IgD-negative memory B cell (primary cell): ENCODE measurements around the gene TMEM117. TPM values are rescaled to one million over a fixed set of nuclear protein-coding genes. Genes with fewer than 3 reads are reported as not detected.

Source experiments
- H3K27ac Mint-ChIP-seq, 3 donors: one replicate each; pipeline ENCODE4 v1.8.0; 2020 to 2022; ENCODE audit warnings: mild to moderate bottlenecking in 3 of 3, mixed read lengths in 3 of 3, moderate library complexity in 1 of 3
- H3K27me3 Mint-ChIP-seq: one replicate; pipeline ENCODE4 v1.8.0; 2021; ENCODE audit warnings: mixed read lengths
- H3K36me3 Mint-ChIP-seq: one replicate; pipeline ENCODE4 v1.8.0; 2020; ENCODE audit warnings: mild to moderate bottlenecking, mixed read lengths
- H3K4me1 Mint-ChIP-seq, 3 donors: one replicate each; pipeline ENCODE4 v1.8.0; 2020 to 2022; ENCODE audit warnings: mixed read lengths in 3 of 3, mild to moderate bottlenecking in 1 of 3
- H3K4me3 Mint-ChIP-seq, 4 donors: one replicate each; pipeline ENCODE4 v1.8.0; 2020 to 2022; ENCODE audit warnings: mild to moderate bottlenecking in 4 of 4, mixed read lengths in 4 of 4, moderate library complexity in 3 of 4
- H3K9me3 Mint-ChIP-seq, 3 donors: one replicate each; pipeline ENCODE4 v1.8.0; 2020 to 2021; ENCODE audit warnings: mixed read lengths in 3 of 3, mild to moderate bottlenecking in 1 of 3
- polyA plus RNA-seq: library from polyadenylated mRNA; unstranded; fragments of 300-500 nt; fragmentation: Illumina TruSeq; gene quantifications from one replicate; pipeline ENCODE4 v1.2.3, GENCODE V29; 2021

TMEM117 gene
- 4.4 TPM for polyA plus RNA-seq

- Mint-ChIP-seq H3K27me3 (no peaks in the 10 kb centered on the region), H3K27ac (peak within 1 kb of the TSS; percentile 83 to 94 (median 91)), H3K4me1 (peaks cover 6 to 15% (median 13%) of the 10 kb centered on the region in 3 donors), H3K4me3 (peak within 1 kb of the TSS; percentile 89 to 94 (median 94)), H3K36me3 (no peaks in the 10 kb centered on the region), H3K9me3 (no peaks in the 10 kb centered on the region)
Measured at GRCh38 chr12:43835656-43836474, at the start of gene TMEM117. TMEM117 (plus strand) TSS chr12:43836081.

DNA sequence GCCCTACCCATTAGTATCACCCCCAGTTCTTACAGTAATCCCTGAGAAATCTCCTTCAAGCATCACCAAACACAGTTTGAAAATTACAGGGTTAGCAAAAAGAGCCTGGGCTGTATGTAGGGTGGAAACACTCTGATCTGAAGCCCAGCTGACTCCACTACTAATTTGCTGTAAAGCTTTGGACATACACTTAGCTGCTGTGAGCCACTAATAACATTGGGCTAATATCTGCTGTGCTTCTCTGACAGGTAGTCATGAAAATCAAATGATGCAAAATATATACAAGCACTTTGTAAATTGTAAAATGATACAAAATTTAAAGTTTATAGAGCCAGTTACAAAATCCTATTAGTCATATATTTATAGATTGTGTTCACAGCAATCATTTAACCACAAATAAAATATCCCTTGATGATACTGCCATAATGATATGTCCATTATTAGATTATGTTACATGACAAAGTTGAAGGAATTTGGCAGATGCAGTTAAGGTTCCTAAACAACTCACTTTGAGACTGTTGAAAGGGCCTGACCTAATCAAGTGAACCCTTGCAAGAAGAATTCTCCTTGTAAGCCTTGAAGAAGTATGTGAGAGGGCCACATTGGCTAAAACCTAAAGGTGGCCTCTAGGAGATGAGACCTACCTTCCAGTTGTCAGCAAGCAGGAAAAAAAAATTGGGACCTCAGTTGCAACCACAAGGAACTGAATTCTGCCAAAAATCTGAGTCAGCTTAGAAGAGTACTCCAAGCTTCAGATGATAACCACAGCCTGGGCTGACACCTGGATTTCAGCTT, 48.8 kb upstream of the TMEM117 start:
- Mint-ChIP-seq H3K4me3 (no peak overlapping the region), H3K9me3 (peaks cover 0 to 1% (median 0%) of the 10 kb centered on the region in 3 donors), H3K27me3 (no peaks in the 10 kb centered on the region), H3K27ac (peak overlapping the region in 1 of 3 donors; percentile 13), H3K4me1 (peaks cover 0 to 2% (median 0%) of the 10 kb centered on the region in 3 donors), H3K36me3 (peaks cover 4% of the 10 kb centered on the region)

GRCh38 chr12:43789941-43790340, 45.9 kb upstream of the TMEM117 start:
- H3K4me1 Mint-ChIP-seq: peaks cover 0 to 2% (median 0%) of the 10 kb centered on the region in 3 donors
- peak overlapping the region in 1 of 3 donors; percentile 24 for H3K27ac Mint-ChIP-seq
- H3K36me3 Mint-ChIP-seq: peaks cover 5% of the 10 kb centered on the region
- H3K4me3 Mint-ChIP-seq: no peak overlapping the region
- H3K9me3 Mint-ChIP-seq: peaks cover 0 to 1% (median 0%) of the 10 kb centered on the region in 3 donors
- no peaks in the 10 kb centered on the region for H3K27me3 Mint-ChIP-seq

DNA sequence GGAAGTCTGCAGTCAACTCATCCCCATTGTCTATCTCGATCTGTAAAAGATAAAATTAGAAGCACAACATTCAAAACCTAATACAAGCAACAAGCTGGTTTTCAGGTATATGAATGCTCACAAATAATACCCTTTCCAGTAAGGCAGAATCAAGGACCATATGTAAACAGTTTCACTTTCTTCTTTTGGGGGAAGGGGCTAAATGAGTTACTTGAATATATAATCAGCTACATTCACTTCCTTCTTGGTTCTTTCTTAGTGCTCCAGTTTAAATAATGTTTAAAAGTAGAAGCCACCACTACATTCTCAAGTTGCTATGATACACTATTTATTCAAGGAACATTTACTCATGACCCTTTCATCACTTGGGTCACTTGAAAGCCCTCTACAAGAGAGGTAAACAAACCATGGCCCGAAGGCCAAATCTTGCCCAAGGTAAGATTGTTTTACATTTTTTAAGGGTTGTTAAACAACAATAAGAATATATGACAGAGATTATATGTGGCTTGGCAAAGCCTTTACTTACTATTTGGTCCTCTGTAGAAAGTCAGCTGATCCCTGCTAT, 40.1 kb upstream of the TMEM117 start:
- peaks cover 0 to 11% (median 3%) of the 10 kb centered on the region in 3 donors for H3K4me1 Mint-ChIP-seq
- peaks cover 0 to 1% (median 0%) of the 10 kb centered on the region in 3 donors for H3K9me3 Mint-ChIP-seq
- H3K27me3 Mint-ChIP-seq: no peaks in the 10 kb centered on the region
- no peak overlapping the region for H3K4me3 Mint-ChIP-seq
- no peak overlapping the region for H3K27ac Mint-ChIP-seq
- H3K36me3 Mint-ChIP-seq: peaks cover 5% of the 10 kb centered on the region

- Mint-ChIP-seq H3K4me3 (no peak overlapping the region), H3K9me3 (no peaks in the 10 kb centered on the region), H3K36me3 (peaks cover 5% of the 10 kb centered on the region), H3K27me3 (no peaks in the 10 kb centered on the region), H3K27ac (no peak overlapping the region), H3K4me1 (peaks cover under 1 to 11% (median 2%) of the 10 kb centered on the region in 3 donors)
Measured at GRCh38 chr12:43797561-43798217, 38.2 kb upstream of the TMEM117 start.

DNA sequence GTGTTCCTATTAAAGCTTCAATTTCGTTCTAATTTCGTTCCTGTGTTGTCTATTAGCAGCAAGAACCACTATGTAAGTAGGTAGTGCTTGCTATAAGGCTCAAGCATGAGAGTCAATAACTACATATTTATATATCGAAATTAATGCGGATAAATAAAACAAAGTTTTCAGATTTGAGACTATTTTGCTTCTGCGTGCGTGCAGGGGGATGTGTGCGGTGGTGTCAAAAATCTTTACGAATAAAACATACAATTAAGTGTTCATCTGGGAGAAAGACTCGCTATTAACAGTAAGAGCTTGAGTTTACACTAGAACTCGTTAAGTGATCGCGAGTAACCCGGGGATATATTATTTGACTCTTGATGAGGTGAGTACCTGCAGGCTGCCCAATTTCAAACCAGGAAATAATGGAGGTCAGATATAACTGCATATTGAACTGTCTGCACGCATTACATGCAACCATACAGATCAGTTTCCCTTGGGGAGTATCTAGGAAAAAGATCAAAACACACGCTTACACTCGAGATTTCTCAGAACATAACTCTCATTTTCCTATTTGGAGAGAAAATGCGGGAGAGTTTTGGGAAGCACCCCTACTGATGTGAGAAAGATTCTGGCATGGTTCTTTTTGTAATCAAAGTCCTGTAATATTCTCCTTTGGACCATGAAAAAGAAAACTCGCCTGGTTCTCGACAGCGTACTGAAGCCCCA, 30.6 kb upstream of the TMEM117 start:
- peaks cover 14 to 22% (median 20%) of the 10 kb centered on the region in 3 donors for H3K4me1 Mint-ChIP-seq
- H3K36me3 Mint-ChIP-seq: no peaks in the 10 kb centered on the region
- H3K27me3 Mint-ChIP-seq: no peaks in the 10 kb centered on the region
- H3K9me3 Mint-ChIP-seq: peaks cover 0 to 2% (median 0%) of the 10 kb centered on the region in 3 donors
- peak overlapping the region; percentile 90 to 96 (median 94) for H3K27ac Mint-ChIP-seq
- H3K4me3 Mint-ChIP-seq: peak overlapping the region; percentile 94 to 100 (median 99)

DNA sequence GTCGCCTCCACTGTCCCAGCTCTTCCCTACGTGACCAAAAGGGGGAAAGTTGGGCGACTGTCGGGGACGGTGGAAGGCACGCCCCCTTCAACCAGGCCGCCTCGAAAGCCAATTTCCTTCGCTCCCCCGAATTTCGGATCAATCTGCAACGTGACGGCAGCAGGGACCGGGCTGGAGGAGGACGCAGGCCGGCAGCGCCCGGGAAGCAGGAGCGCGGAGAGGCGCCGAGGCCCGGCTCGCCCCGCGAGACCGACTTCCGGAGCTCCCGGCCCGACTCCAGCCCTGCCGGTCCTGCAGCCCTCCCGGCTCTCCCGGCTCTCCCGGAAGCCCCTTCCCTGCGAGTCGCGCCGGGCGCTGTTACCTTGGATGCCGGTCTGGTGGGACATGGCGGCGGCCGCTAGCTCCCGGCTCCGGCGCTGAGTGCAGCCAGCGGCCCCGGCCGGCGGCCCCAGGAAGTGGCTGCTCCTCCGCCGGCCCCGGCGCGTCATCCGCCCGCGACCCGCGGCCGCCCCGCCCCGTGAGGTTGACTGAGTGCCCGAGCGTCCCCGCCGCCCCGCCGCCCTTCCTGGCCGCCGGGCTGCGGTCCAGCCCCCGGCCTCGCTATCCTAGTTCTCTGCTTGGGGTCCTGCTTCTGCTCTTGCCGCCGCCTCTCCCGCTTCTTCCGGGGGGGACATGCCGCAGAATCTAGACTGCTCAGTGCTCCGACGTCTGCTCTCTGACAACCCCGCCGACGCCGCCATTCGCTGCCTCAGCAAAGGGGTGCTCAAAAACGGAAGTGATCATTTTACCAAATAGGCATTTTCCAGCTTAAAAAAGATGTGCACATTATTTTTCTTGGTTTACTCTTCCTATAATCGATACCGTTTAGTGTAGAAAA, 29.8 kb upstream of the TMEM117 start, which contains the start of gene TWF1:
TSS of gene TWF1 (minus strand) at position 458 of the 877 bp plus-strand sequence. CDS start at position 386, 72 bp downstream.
- Mint-ChIP-seq H3K4me3 (peak within 1 kb of the TSS; percentile 98 to 100 (median 100)), H3K4me1 (peaks cover 14 to 22% (median 20%) of the 10 kb centered on the region in 3 donors), H3K27ac (peak within 1 kb of the TSS; percentile 98 to 100 (median 100)), H3K36me3 (no peaks in the 10 kb centered on the region), H3K27me3 (no peaks in the 10 kb centered on the region), H3K9me3 (peaks cover 0 to 2% (median 0%) of the 10 kb centered on the region in 3 donors)

DNA sequence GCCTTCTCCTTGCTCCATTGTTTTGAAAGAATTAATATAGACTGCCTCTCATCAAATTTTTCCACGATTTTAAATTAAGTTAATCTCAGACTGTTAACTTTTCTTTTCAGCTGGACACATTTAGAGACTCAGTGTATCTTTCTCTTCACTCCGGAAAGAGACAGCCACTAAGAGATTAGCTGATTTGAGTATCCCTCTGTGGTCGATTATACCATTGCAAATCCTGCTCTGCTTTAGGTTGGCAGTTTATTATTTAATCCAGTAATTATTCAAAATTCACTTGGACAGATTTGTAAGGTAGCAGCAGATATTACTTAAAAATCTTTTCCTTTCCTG, 29.2 kb upstream of the TMEM117 start:
- Mint-ChIP-seq H3K27ac (peak overlapping the region; percentile 98 to 100 (median 100)), H3K9me3 (peaks cover 0 to 2% (median 0%) of the 10 kb centered on the region in 3 donors), H3K36me3 (no peaks in the 10 kb centered on the region), H3K4me1 (peaks cover 14 to 22% (median 20%) of the 10 kb centered on the region in 3 donors), H3K4me3 (peak overlapping the region; percentile 98 to 100 (median 100)), H3K27me3 (no peaks in the 10 kb centered on the region)

DNA sequence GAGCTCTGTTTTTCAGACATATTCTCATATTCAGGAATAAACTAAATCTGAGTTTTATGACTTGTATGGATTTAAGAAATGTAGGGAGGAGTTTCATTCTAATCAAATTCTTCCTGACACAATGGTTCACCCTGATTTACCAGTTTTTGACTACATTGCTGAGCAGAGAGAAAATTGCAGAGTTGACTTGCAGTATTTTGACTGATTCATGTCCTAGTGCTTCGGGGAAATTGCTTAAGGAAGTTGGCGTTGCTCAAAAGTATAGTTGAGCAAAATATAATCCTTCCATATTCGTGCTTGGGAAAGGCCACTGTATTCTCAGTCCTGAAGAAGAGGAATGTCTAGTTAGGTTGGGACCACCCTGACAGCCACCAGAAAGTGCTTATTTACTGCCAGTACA, 28.5 kb upstream of the TMEM117 start:
- H3K4me3 Mint-ChIP-seq: peak overlapping the region in 3 of 4 donors; percentile 98 to 100 (median 100)
- H3K4me1 Mint-ChIP-seq: peaks cover 14 to 22% (median 20%) of the 10 kb centered on the region in 3 donors
- no peaks in the 10 kb centered on the region for H3K36me3 Mint-ChIP-seq
- no peaks in the 10 kb centered on the region for H3K27me3 Mint-ChIP-seq
- H3K9me3 Mint-ChIP-seq: peaks cover 0 to 2% (median 0%) of the 10 kb centered on the region in 3 donors
- H3K27ac Mint-ChIP-seq: peak overlapping the region; percentile 98 to 100 (median 100)

DNA sequence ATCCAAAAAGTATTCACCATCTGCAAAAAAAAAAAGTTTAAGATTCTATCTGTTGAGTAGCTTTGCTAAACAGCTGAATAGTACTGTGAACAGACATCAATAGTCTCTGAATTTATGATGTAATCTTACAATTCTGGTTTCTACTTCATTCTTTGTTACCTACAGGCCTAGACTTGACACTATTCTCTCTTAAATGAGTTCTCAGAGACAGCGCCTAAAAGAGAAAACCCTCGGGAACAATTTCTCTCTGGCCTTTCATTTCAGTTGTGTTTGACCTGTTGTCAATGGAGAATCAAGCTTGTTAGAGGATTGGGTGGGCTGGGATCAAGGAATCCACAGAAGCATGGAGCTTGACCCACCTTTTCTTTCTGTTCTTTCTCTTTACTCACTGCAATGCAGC, 23.8 kb upstream of the TMEM117 start:
- Mint-ChIP-seq H3K27ac (no peak overlapping the region), H3K36me3 (peaks cover 2% of the 10 kb centered on the region), H3K4me3 (no peak overlapping the region), H3K9me3 (no peaks in the 10 kb centered on the region), H3K27me3 (peaks cover 2% of the 10 kb centered on the region), H3K4me1 (no peaks in the 10 kb centered on the region)

DNA sequence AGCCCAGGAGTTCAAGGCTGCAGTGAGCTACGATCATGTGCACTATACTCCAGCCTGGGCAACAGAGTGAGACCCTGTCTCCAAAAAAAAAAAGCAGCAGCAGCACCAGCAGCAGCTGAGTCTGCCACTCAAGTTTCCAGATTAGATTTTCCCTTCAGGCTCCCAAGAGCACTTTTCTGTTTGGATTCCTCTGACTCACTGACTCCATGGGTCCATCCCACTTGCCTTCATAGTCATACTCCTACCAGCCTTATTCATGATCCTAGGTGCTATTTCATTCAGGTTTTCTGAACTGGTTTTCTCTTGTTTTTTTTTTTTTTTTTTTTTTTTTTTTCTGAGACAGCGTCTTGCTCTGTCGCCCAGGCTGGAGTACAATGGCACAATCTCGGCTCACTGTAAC, 23.0 kb upstream of the TMEM117 start:
- Mint-ChIP-seq H3K4me1 (no peaks in the 10 kb centered on the region), H3K4me3 (no peak overlapping the region), H3K9me3 (no peaks in the 10 kb centered on the region), H3K27ac (no peak overlapping the region), H3K27me3 (peaks cover 2% of the 10 kb centered on the region), H3K36me3 (peaks cover 2% of the 10 kb centered on the region)

DNA sequence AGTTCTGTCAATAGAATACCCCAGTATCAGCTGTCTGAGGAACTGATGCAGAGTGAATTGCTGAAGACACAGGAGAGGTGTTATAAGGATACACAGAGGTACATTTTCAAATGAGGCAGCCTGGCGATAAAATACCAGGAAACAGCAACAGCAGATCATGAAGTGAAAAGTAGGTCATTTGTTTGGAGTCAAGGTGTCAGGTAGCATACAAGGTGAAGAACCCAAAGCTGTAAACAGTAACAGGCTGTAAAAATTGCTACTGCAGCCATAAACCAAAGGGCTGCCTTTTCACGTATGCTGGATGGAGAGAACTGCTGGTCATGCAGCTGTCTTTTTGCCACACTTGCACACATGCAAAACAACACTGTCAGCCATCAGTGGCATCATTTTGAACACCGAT, 20.5 kb upstream of the TMEM117 start:
- no peaks in the 10 kb centered on the region for H3K9me3 Mint-ChIP-seq
- no peak overlapping the region for H3K4me3 Mint-ChIP-seq
- H3K27me3 Mint-ChIP-seq: peaks cover 2% of the 10 kb centered on the region
- no peak overlapping the region for H3K27ac Mint-ChIP-seq
- no peaks in the 10 kb centered on the region for H3K4me1 Mint-ChIP-seq
- H3K36me3 Mint-ChIP-seq: peaks cover 2% of the 10 kb centered on the region

GRCh38 chr12:43816168-43816567, 19.7 kb upstream of the TMEM117 start:
- Mint-ChIP-seq H3K27ac (no peak overlapping the region), H3K27me3 (peaks cover 2% of the 10 kb centered on the region), H3K4me1 (no peaks in the 10 kb centered on the region), H3K9me3 (no peaks in the 10 kb centered on the region), H3K4me3 (peak overlapping the region in 1 of 4 donors; percentile 10), H3K36me3 (peaks cover 2% of the 10 kb centered on the region)
